Urinary bladder (tissue), 4 donors: ENCODE results near the gene SLC38A10. TPM values are rescaled to one million over a fixed set of nuclear protein-coding genes. Genes with fewer than 3 reads are reported as not detected.

Source experiments
- DNase-seq: peaks from one replicate; pipeline ENCODE4 v3.0.0-alpha.2; 2015; ENCODE audit errors: extremely low spot score
- H3K27ac ChIP-seq: one replicate; pipeline ENCODE4 v1.5.1; 2013; ENCODE audit warnings: low read depth, mild to moderate bottlenecking, moderate library complexity
- H3K36me3 ChIP-seq: one replicate; pipeline ENCODE4 v1.6.1; 2013; ENCODE audit warnings: mild to moderate bottlenecking, moderate library complexity; ENCODE audit not compliant: insufficient read depth
- H3K4me1 ChIP-seq: one replicate; pipeline ENCODE4 v1.6.1; 2013; ENCODE audit warnings: mild to moderate bottlenecking, moderate library complexity; ENCODE audit not compliant: insufficient read depth
- H3K4me3 ChIP-seq: one replicate; pipeline ENCODE4 v1.5.1; 2013; ENCODE audit warnings: low read depth, low read length
- WGBS: extraction: QIAGEN DNeasy Blood & Tissue Kit; methylation state at CpG from one replicate; pipeline ENCODE4 v1.1.7; 2013; 5-methylcytosine and 5-hydroxymethylcytosine counted together
- polyA plus RNA-seq: library from polyadenylated mRNA; stranded (reverse); fragments of 200-250 nt; gene quantifications from one replicate; pipeline ENCODE4 v1.2.3, GENCODE V29; 2013
- total RNA-seq: library from RNA; depleted of rRNA; stranded (reverse); fragments of >200 nt; gene quantifications from one replicate; pipeline ENCODE4 v1.2.3, GENCODE V29; 2014
- donor health status: healthy with polysubstance abuse.
- donor health status: healthy.

Gene SLC38A10
- total and polyA plus RNA-seq, 2 donors = 28.5 to 82.3 TPM

GRCh38 chr17:81261582-81262336 is 33.3 kb downstream of the SLC38A10 start:
- H3K36me3 ChIP-seq = peaks cover 11% of the 10 kb centered on the region
- no peak overlapping the region for H3K27ac ChIP-seq
- WGBS = 90% methylated on average over 36 of the region's 36 CpGs
- H3K4me1 ChIP-seq = no peaks in the 10 kb centered on the region
- no peak overlapping the region for H3K4me3 ChIP-seq
- no peak for DNase-seq

- H3K4me1 ChIP-seq = no peaks in the 10 kb centered on the region
- DNase-seq = no peak
- H3K4me3 ChIP-seq = no peak overlapping the region
- peaks cover 11% of the 10 kb centered on the region for H3K36me3 ChIP-seq
- WGBS = 95% methylated on average over 18 of the region's 18 CpGs
- H3K27ac ChIP-seq = no peak overlapping the region
Observed at GRCh38 chr17:81261096-81261495, 34.0 kb downstream of the SLC38A10 start.

DNA sequence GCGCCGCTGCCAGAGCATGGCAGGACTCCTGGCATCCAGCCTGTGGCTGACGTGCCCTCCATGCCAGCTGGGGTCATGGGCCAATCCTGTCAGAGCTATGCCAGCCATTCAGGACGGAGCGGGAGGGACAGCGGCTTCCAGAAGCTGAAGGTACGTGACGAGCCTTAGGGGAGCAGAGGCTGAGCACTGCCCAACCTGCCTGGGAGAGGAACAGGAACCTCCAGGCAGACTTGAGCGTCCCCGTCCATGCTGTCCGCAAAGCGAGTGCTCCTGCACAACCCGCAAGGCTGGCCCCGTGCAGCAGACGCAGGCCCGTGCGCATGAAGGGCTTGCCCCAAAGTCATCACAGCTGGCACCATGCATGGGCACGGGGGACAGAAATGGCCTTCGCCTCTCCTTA is 34.5 kb downstream of the SLC38A10 start:
- H3K4me3 ChIP-seq = no peak overlapping the region
- WGBS = 91% methylated on average over 19 of the region's 19 CpGs
- DNase-seq = no peak
- no peak overlapping the region for H3K27ac ChIP-seq
- peaks cover 10% of the 10 kb centered on the region for H3K36me3 ChIP-seq
- H3K4me1 ChIP-seq = no peaks in the 10 kb centered on the region

DNA sequence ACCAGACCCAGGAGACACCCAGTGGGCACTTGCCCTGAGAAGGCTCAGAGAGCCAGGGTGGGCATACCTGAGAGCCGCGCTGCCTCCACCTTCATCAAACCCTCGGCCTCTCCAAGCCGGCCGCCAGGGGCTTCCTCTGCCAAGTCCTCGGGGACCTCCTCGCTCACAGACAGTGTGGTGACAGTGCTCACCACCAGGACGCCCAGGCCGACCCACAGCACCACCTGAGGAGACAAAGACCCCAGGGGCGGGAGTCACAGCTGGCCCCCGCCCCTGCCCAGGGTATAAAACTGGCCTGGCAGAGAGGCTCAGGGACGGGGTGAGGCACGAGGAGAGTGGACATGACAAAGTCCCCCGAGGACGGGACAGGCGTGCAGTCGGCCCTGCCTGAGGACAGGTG is 34.9 kb downstream of the SLC38A10 start:
- Histone ChIP-seq H3K27ac (no peak overlapping the region), H3K4me1 (no peaks in the 10 kb centered on the region), H3K4me3 (no peak overlapping the region), H3K36me3 (peaks cover 9% of the 10 kb centered on the region)
- DNase-seq = no peak
- 95% methylated on average over 17 of the region's 17 CpGs for WGBS

DNA sequence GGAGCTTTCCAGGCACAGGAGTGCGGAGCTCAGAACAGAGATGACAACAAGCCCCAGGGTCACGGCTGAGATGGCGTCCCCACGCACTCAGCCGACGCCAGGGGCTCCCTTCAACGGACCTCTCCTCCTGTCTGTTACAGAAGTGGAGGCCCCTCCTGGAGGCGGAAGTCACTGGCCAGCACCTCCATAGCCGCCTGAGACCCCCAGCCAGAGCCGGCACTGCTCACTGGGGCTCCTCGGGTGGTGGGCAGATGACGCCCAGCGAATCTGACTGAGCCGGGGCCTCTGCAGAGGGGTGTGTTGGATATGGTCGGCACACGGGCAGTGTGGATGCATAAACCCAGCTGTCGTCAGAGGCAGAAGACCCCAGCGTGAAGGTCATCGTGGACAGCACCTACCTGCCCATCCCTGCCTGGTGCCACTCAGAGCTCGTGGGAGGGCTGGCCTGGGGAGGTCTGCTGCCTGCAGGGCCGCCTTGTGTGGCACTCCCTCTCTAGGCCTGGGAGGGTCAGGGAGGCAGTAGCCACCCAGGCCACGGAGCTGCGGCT is 36.0 kb downstream of the SLC38A10 start:
- no peak for DNase-seq
- Histone ChIP-seq H3K4me3 (no peak overlapping the region), H3K36me3 (peaks cover 9% of the 10 kb centered on the region), H3K27ac (no peak overlapping the region), H3K4me1 (no peaks in the 10 kb centered on the region)
- 91% methylated on average over 23 of the region's 23 CpGs for WGBS

DNA sequence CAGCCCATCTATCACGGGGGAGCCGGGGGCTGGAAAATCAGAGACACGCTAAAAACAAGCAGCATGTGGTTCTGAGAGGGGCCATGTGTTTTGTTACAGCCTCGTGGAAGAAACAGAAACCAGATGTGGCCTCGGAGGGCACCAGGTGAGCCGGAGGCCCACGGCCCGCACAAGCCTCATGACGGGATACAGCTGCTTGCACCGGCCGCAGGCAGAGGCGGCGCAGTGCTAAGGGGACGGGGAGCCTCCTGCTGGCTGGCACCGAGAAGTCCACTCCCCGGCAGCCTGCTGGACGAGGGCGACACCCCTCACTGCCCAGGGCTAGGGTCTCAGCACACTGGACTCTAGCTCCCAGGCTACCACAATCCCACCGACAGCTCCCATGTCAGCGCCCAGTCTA is 36.8 kb downstream of the SLC38A10 start:
- Histone ChIP-seq H3K36me3 (peaks cover 4% of the 10 kb centered on the region), H3K27ac (no peak overlapping the region), H3K4me1 (no peaks in the 10 kb centered on the region), H3K4me3 (no peak overlapping the region)
- DNase-seq = no peak
- WGBS = 81% methylated on average over 20 of the region's 20 CpGs

- Histone ChIP-seq H3K27ac (no peak overlapping the region), H3K4me3 (no peak overlapping the region), H3K4me1 (no peaks in the 10 kb centered on the region), H3K36me3 (peaks cover 4% of the 10 kb centered on the region)
- 93% methylated on average over 19 of the region's 19 CpGs for WGBS
- no peak for DNase-seq
Observed at GRCh38 chr17:81257533-81257932, 37.6 kb downstream of the SLC38A10 start.

GRCh38 chr17:81256616-81257015 is 38.5 kb downstream of the SLC38A10 start:
- 86% methylated on average over 12 of the region's 12 CpGs for WGBS
- no peak for DNase-seq
- no peak overlapping the region for H3K27ac ChIP-seq
- H3K4me3 ChIP-seq = no peak overlapping the region
- H3K36me3 ChIP-seq = peaks cover 2% of the 10 kb centered on the region
- H3K4me1 ChIP-seq = no peaks in the 10 kb centered on the region

GRCh38 chr17:81254955-81255717 is 40.0 kb downstream of the SLC38A10 start:
- H3K27ac ChIP-seq = no peak overlapping the region
- H3K4me1 ChIP-seq = no peaks in the 10 kb centered on the region
- peak; percentile 59 for DNase-seq
- 23% methylated on average over 35 of the region's 35 CpGs for WGBS
- peaks cover 2% of the 10 kb centered on the region for H3K36me3 ChIP-seq
- H3K4me3 ChIP-seq = no peak overlapping the region

DNA sequence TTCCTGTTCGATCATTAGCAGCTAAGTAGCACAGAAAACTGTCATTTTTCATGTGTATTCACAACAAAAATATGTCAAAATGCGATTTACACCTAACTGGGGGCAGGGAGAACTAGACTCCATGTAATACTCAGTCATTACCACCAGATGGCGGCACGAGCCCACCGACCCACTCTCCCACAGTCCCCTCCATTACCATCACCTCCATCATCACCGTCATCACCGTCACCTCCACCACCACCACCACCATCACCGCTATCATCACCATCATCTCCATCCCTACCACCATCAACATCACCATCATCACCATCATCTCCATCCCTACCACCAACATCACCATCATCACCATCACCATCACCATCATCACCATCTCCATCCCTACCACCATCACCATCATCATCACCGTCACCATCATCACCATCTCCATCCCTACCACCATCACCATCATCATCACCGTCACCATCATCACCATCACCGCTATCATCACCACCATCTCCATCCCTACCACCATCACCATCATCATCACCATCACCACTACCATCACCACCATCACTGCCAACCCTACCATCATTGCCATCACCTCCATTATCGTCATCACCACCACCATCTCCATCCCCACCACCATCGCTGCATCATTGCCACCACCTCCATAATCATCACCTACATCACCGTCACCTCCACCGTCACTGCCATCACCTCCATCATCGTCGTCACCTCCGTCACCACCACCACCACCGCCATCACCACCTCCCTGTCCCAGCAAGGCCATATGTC is 41.6 kb downstream of the SLC38A10 start:
- Histone ChIP-seq H3K4me3 (no peak overlapping the region), H3K4me1 (no peaks in the 10 kb centered on the region), H3K36me3 (peaks cover 2% of the 10 kb centered on the region), H3K27ac (no peak overlapping the region)
- DNase-seq = no peak
- 63% methylated on average over 19 of the region's 19 CpGs for WGBS

DNA sequence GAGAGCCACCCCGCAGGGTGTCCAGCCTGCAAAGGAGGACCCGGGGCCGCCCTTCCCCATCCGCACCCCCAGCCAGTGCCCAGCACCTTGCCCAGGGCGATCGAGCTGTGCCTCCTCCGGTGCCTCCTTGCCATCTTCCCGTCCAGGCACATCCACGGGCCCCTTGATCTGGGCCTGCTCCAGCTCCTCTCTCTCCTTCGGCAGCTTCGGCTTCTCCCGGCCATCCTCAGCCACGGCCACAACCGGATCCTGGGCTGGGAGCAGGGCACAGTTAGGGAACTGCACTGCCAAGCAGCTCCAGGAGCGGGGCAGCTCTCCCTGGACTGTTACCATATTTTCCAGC is 42.1 kb downstream of the SLC38A10 start:
- Histone ChIP-seq H3K4me3 (no peak overlapping the region), H3K27ac (no peak overlapping the region), H3K36me3 (peaks cover 2% of the 10 kb centered on the region), H3K4me1 (no peaks in the 10 kb centered on the region)
- WGBS = 85% methylated on average over 15 of the region's 15 CpGs
- DNase-seq = no peak

GRCh38 chr17:81252326-81252986 is 42.7 kb downstream of the SLC38A10 start:
- DNase-seq = no peak
- no peak overlapping the region for H3K27ac ChIP-seq
- no peak overlapping the region for H3K4me3 ChIP-seq
- peaks cover 2% of the 10 kb centered on the region for H3K36me3 ChIP-seq
- no peaks in the 10 kb centered on the region for H3K4me1 ChIP-seq
- WGBS = 89% methylated on average over 15 of the region's 15 CpGs

- DNase-seq = no peak
- no peak overlapping the region for H3K4me3 ChIP-seq
- peaks cover 2% of the 10 kb centered on the region for H3K36me3 ChIP-seq
- no peak overlapping the region for H3K27ac ChIP-seq
- H3K4me1 ChIP-seq = no peaks in the 10 kb centered on the region
- WGBS = 85% methylated on average over 29 of the region's 29 CpGs
Observed at GRCh38 chr17:81251709-81252301, 43.3 kb downstream of the SLC38A10 start.
